AG09309 (cell line): ENCODE measurements around the gene MMP25.
A peak's percentile ranks its signal among the peaks of the same experiment; 100 is the strongest.

ENCODE experiments used
- DNase-seq: peaks from one replicate; pipeline ENCODE4 v3.0.0-alpha.2; 2010; ENCODE audit warnings: low read depth
- H3K4me3 ChIP-seq: 2 replicates; pipeline ENCODE4 v1.5.1; 2011; ENCODE audit warnings: mild to moderate bottlenecking, low read depth, low read length, moderate library complexity; ENCODE audit not compliant: control insufficient read depth
- CTCF ChIP-seq: IDR thresholded peaks from 2 replicates; pipeline ENCODE4 v1.5.1; 2011; ENCODE audit warnings: mild to moderate bottlenecking, low read depth, low read length, inconsistent platforms; ENCODE audit not compliant: insufficient read depth, control insufficient read depth; ENCODE audit errors: missing control alignments

MMP25 gene

DNA sequence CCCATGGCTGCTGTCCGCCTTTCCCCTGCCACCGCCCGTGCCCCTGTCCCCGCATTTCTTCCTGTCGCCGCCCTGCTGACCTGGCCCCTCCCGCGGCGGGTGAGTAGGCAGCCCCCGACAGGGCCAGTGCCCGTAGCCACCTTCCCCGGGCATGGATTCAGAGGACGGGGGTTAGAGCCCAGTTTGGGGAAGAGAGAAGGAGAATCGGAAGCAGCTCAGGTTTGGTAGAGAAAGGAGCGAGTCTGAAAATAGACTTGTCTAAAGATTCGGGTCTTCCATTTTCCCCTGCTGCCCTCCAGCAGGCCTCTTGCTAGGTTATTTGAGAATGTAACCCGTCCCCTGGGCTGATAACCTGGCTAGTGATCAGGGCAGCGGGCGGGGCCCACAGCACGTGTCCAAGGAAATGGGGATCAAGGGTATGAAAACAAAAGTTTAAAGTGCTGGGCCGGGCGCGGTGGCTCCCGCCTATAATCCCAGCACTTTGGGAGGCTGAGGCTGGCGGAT is 41.5 kb upstream of the MMP25 start:
- no peak for TF ChIP-seq CTCF
- no peak for DNase-seq

DNA sequence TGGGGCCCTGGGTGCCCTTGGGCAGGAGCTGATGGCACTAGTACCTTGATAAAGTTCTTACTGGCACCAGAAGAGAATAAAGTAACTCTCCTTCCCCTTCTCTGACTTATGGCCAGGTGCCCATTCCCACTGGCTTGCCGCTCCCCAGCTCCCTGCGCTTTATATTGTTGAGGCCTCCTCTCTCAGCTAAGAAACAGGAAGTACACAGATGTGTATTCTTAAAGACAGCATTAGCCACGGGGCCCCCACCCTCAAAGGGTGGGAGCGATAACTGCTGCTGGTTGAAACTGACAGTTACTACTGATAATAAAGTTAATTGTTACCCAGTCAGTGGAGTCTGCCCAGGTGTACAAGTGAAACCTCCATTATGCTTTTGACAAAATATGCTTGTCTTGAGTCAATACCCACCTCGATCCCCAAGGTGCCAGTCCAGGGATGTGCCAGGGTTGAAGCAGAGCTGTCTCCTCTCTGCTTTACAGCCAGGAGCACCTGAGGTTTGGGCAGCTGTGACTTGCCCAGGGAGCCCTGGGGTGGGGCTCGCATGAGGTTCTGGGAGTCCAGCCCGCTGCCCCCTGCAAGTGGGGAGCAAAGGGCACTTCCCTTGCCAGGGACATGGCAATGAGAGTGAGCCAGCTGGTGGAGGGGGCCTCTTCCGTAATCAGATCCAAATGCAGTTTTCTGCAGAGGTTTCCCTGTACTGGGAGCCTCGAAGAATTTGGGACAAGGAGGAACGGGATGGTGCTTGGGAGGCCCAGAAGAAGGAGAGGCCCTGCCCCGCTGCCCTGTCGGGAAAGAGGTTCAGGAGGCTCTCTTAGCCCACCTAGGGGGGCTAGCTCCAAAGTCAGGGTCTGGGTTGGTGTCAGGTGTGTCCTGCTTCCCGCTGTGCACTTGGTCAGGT is 39.1 kb upstream of the MMP25 start:
- no peak overlapping the region for H3K4me3 ChIP-seq
- no peak for TF ChIP-seq CTCF

More for the DNA sequence above, 41.5 kb upstream of the MMP25 start:
- H3K4me3 ChIP-seq, result peak overlapping the region; percentile 5; the same call in 1 of the 2 replicates

DNA sequence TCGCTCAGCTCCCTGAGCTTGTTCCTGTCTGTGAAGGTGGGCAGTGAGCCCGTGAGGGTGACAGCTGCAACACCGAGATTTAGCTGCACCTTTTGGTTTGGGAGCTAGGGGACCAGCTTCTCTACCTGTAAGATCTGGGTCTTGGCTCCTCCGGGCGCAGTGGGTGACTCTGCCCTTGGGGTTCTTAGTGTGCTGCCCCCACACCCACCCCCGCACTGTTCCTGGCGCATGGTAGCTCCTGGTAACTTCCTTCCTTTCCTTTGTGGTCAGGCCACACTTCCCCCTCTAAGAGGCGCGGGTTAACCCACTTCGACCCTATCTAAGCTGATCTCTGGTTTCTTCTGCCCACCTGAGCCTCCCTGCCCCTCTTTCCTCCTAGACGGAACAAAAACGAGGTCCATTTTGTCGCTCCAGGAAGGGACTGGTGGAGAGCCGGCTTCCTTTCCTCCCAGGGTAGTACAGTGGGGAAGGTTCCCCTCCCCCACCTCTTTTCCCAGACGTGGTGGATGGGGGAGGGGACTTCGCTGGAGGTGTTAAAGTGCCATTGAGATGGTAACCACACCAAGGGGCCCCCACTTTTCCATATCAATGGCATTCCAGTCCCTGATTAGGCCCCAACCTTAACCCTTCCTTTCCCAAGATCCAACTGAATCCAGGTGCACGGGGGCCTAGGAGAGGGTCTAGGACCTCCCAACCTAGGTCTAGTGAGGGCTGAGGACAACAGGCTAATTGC is 38.2 kb upstream of the MMP25 start:
- DNase-seq, result no peak
- no peak for TF ChIP-seq CTCF
- H3K4me3 ChIP-seq, result no peak overlapping the region

More for the DNA sequence above, 39.1 kb upstream of the MMP25 start:
- DNase-seq, result no peak

DNA sequence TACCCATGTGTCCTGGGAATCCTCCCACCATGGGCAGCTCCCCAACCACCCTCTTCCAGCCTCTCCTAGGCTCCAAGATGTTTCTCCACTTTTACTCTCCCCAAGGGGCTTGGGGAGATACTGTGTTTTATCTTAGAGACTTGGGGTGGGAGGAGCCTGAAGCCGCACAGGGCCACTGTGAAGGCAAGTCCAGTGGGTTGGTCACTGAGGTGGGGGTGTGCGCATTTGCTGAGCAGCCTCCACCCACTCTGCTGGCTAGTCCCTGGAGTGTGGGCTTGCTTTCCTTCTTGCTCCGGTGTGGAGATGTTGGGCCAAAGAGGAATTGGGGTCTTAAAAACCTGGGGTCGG is 37.7 kb upstream of the MMP25 start:
- TF ChIP-seq CTCF, result no peak
- no peak overlapping the region for H3K4me3 ChIP-seq
- no peak for DNase-seq

DNA sequence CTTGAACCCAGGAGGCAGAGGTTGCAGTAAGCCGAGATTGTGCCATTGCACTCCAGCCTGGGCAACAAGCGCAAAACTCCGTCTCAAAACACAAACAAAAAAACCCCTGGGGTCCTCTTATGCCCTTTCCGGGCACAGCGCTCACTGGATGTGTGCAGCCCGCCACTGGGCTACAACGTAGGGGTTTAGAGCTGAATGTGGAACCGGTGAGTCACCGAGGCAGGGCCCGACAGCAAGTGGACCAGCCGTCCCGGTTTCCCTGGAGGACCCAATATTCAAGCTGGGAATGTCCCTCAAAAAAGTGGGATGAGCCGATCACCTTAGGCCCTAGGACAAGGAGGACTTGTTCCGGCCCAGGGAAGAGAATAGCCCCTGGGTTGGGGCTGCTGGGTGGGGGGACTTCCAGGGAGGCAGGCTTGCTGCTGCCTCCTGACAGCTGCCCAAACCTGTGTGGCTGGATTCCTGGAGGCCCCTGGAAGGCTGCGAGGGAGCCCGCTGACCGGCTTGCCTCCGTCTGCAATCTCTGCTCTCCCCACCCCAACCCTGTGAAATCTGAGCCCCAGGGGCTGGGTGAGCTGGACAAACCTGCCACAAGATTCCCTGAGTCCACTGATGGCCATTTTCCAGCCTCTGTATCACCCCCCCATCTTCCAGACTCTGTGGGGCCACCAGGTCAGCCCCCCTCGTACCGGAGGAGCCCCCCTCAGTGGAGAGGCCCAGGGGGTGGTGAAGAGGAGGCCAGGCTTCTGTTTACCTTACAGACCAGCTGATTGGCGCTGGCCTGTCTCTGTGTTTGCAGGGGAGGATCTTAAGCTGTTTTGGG is 36.6 kb upstream of the MMP25 start:
- H3K4me3 ChIP-seq, result no peak overlapping the region
- no peak for TF ChIP-seq CTCF
- no peak for DNase-seq

- DNase-seq, result no peak
- H3K4me3 ChIP-seq, result no peak overlapping the region
- no peak for TF ChIP-seq CTCF
Observed at GRCh38 chr16:3010510-3010909, 35.9 kb upstream of the MMP25 start.
